ENCODE results near the gene ZHX3. TPM values are rescaled to one million over a fixed set of nuclear protein-coding genes. Genes with fewer than 3 reads are reported as not detected.

The ZHX3 gene
- total RNA-seq, 1 donor from 2014 or later: 13.9 TPM

- no peak for TF ChIP-seq CTCF (IDR thresholded peaks at IDR 0.05; ENCODE audit: unreplicated experiment)
- H3K4me1 Mint-ChIP-seq: no peaks in the 10 kb centered on the region
- DNase-seq (ENCODE audit: low spot score in 2 of 2, unreplicated experiment in 2 of 2): no peak
- no peaks in the 10 kb centered on the region for H3K36me3 Mint-ChIP-seq
- H3K27ac Mint-ChIP-seq: no peak overlapping the region
- H3K27me3 Mint-ChIP-seq (ENCODE audit: low read depth): no peaks in the 10 kb centered on the region
- H3K4me3 Mint-ChIP-seq: no peak overlapping the region
- no peaks in the 10 kb centered on the region for H3K9me3 Mint-ChIP-seq
These were observed 38.2 kb upstream of the ZHX3 start for GRCh38 chr20:41355598-41356203.

GRCh38 chr20:41355192-41355591 lies 37.7 kb upstream of the ZHX3 start:
- H3K27me3 Mint-ChIP-seq (ENCODE audit: low read depth): no peaks in the 10 kb centered on the region

GRCh38 chr20:41353530-41353929 lies 36.0 kb upstream of the ZHX3 start:
- Mint-ChIP-seq H3K4me1 (no peaks in the 10 kb centered on the region), H3K27ac (no peak overlapping the region), H3K9me3 (no peaks in the 10 kb centered on the region), H3K36me3 (no peaks in the 10 kb centered on the region), H3K27me3 (ENCODE audit: low read depth) (no peaks in the 10 kb centered on the region), H3K4me3 (no peak overlapping the region)
- no peak for TF ChIP-seq CTCF (IDR thresholded peaks at IDR 0.05; ENCODE audit: unreplicated experiment)
- no peak for DNase-seq (ENCODE audit: low spot score in 2 of 2, unreplicated experiment in 2 of 2)

More at GRCh38 chr20:41355192-41355591, 37.7 kb upstream of the ZHX3 start:
- Mint-ChIP-seq H3K27ac (no peak overlapping the region), H3K4me1 (no peaks in the 10 kb centered on the region), H3K36me3 (no peaks in the 10 kb centered on the region), H3K4me3 (no peak overlapping the region), H3K9me3 (no peaks in the 10 kb centered on the region)
- TF ChIP-seq CTCF (IDR thresholded peaks at IDR 0.05; ENCODE audit: unreplicated experiment): no peak
- no peak for DNase-seq (ENCODE audit: low spot score in 2 of 2, unreplicated experiment in 2 of 2)

- Mint-ChIP-seq H3K4me1 (no peaks in the 10 kb centered on the region), H3K27me3 (ENCODE audit: low read depth) (no peaks in the 10 kb centered on the region), H3K36me3 (no peaks in the 10 kb centered on the region), H3K4me3 (no peak overlapping the region), H3K27ac (no peak overlapping the region), H3K9me3 (no peaks in the 10 kb centered on the region)
- no peak for DNase-seq (ENCODE audit: low spot score in 2 of 2, unreplicated experiment in 2 of 2)
- no peak for TF ChIP-seq CTCF (IDR thresholded peaks at IDR 0.05; ENCODE audit: unreplicated experiment)
These were observed 35.1 kb upstream of the ZHX3 start for GRCh38 chr20:41352666-41353065.

- DNase-seq (ENCODE audit: low spot score in 2 of 2, unreplicated experiment in 2 of 2): no peak
- Mint-ChIP-seq H3K27ac (no peak overlapping the region), H3K4me1 (no peaks in the 10 kb centered on the region), H3K4me3 (no peak overlapping the region), H3K27me3 (ENCODE audit: low read depth) (no peaks in the 10 kb centered on the region), H3K9me3 (no peaks in the 10 kb centered on the region), H3K36me3 (no peaks in the 10 kb centered on the region)
- TF ChIP-seq CTCF (IDR thresholded peaks at IDR 0.05; ENCODE audit: unreplicated experiment): no peak
These were observed 34.6 kb upstream of the ZHX3 start for GRCh38 chr20:41352106-41352505.
